HEK293T (cell line): ENCODE data around the gene AK1.

Experiments
- BHLHE40 ChIP-seq: fragments of 450-650 bp; IDR thresholded peaks from 2 replicates; pipeline ENCODE4 v1.6.1; 2016; ENCODE audit warnings: mild to moderate bottlenecking, moderate library complexity, borderline replicate concordance
- ELF4 ChIP-seq: fragments of 450-650 bp; IDR thresholded peaks from 2 replicates; pipeline ENCODE4 v1.6.1; 2017; ENCODE audit warnings: antibody characterized with exemption
- FOXA1 ChIP-seq: fragments of 450-650 bp; IDR thresholded peaks from 2 replicates; pipeline ENCODE4 v1.6.1; 2016; ENCODE audit warnings: mild to moderate bottlenecking
- FOXK2 ChIP-seq: fragments of 450-650 bp; IDR thresholded peaks from 2 replicates; pipeline ENCODE4 v1.6.1; 2016; ENCODE audit warnings: mild to moderate bottlenecking
- FOXM1 ChIP-seq: fragments of 450-650 bp; IDR thresholded peaks from 2 replicates; pipeline ENCODE4 v1.6.1; 2017; ENCODE audit warnings: mild to moderate bottlenecking, borderline replicate concordance
- HDGF ChIP-seq: fragments of 450-650 bp; IDR thresholded peaks from 2 replicates; pipeline ENCODE4 v1.6.1; 2017; ENCODE audit warnings: antibody characterized with exemption, borderline replicate concordance
- NFRKB ChIP-seq: fragments of 450-650 bp; IDR thresholded peaks from 2 replicates; pipeline ENCODE4 v1.6.1; 2016; ENCODE audit warnings: mild to moderate bottlenecking, moderate library complexity
- SUZ12 ChIP-seq: fragments of 450-650 bp; IDR thresholded peaks from 2 replicates; pipeline ENCODE4 v1.6.1; 2016; ENCODE audit warnings: mild to moderate bottlenecking
- ZNF384 ChIP-seq: fragments of 450-650 bp; IDR thresholded peaks from 2 replicates; pipeline ENCODE4 v1.6.1; 2016

- TF ChIP-seq SUZ12 (no peak), HDGF (no peak), FOXK2 (no peak), FOXM1 (no peak), NFRKB (no peak), BHLHE40 (no peak), ELF4 (no peak), ZNF384 (no peak), FOXA1 (no peak)
Observed at GRCh38 chr9:127890053-127890452, 12.6 kb upstream of the AK1 start.
